ENCODE results near the gene CENPK.

The CENPK gene

GRCh38 chr5:65474130-65474711 lies 88.7 kb downstream of the CENPK start:
- in situ Hi-C loops (cut with MboI; ENCODE audit: low sequenced_read_pairs, unreplicated experiment), result loop anchor here (10.0 kb wide), 1 partner anchor 379 kb away; no protein-coding TSS in a partner anchor
- TF ChIP-seq CTCF (IDR thresholded peaks at IDR 0.05; ENCODE audit: borderline replicate concordance, control extremely low read depth, extremely low read depth, insufficient read depth, missing control alignments), result no peak

GRCh38 chr5:65468633-65469032 lies 94.3 kb downstream of the CENPK start:
- in situ Hi-C loops (cut with MboI; ENCODE audit: low sequenced_read_pairs, unreplicated experiment), result no loop called here
- no peak for DNase-seq (ENCODE audit: low spot score)
- TF ChIP-seq CTCF (IDR thresholded peaks at IDR 0.05; ENCODE audit: borderline replicate concordance, control extremely low read depth, extremely low read depth, insufficient read depth, missing control alignments), result no peak

More at GRCh38 chr5:65474130-65474711, 88.7 kb downstream of the CENPK start:
- no peak for DNase-seq (ENCODE audit: low spot score)
